PC-9 (cell line): Measurements from ENCODE around the gene BOD1. TPM values are rescaled to one million over a fixed set of nuclear protein-coding genes. Genes with fewer than 3 reads are reported as not detected.

ENCODE experiments used
- BruUV-seq: library from RNA; stranded (reverse); fragments of 400-500 nt; replicated peaks from 2 replicates; lab custom pipeline; 2021; lab: Mats Ljungman, UMichigan
- CTCF ChIA-PET: fragments of 300-600 bp; sonication (Branson Sonifier 250); formaldehyde crosslinking; loops from one replicate; lab custom pipeline; 2022; ENCODE audit warnings: antibody characterized with exemption; lab: Charles Lee
- POLR2A ChIA-PET: fragments of 300-600 bp; sonication (Branson Sonifier 250); formaldehyde crosslinking; loops from one replicate; lab custom pipeline; 2022; ENCODE audit warnings: antibody characterized with exemption; ENCODE audit not compliant: unreplicated experiment; lab: Charles Lee
- DNase-seq, 2 experiments: peaks; one replicate each; pipeline versions ENCODE4 v3.0.0 to v3.0.0-alpha.2; 2015 to 2022; ENCODE audit warnings: mixed read lengths in 1 of 2
- H2AFZ ChIP-seq: fragments of 200-600 bp; sonication (generic); 2 replicates; pipeline ENCODE4 v1.8.1; 2017; ENCODE audit warnings: antibody characterized with exemption
- H3F3A ChIP-seq: fragments of 200-600 bp; sonication (generic); 2 replicates; pipeline ENCODE4 v1.8.1; 2017; ENCODE audit warnings: antibody characterized with exemption, mild to moderate bottlenecking, low read depth; ENCODE audit not compliant: insufficient read depth
- H3K27ac ChIP-seq: fragments of 200-600 bp; sonication (generic); 2 replicates; pipeline ENCODE4 v1.6.1; 2016; ENCODE audit warnings: mixed run types
- H3K27me3 ChIP-seq: fragments of 200-600 bp; sonication (generic); 2 replicates; pipeline ENCODE4 v1.6.1; 2016; ENCODE audit warnings: low read depth, mixed run types; ENCODE audit not compliant: insufficient read depth
- H3K36me3 ChIP-seq: fragments of 200-600 bp; sonication (generic); 2 replicates; pipeline ENCODE4 v1.6.1; 2016; ENCODE audit warnings: low read depth, mixed run types
- H3K4me1 ChIP-seq: fragments of 200-600 bp; sonication (generic); replicated peaks from 2 replicates; pipeline ENCODE4 v1.6.1; 2016; ENCODE audit warnings: mixed run types; ENCODE audit not compliant: insufficient read depth
- H3K4me2 ChIP-seq: fragments of 200-600 bp; sonication (generic); 2 replicates; pipeline ENCODE4 v1.6.1; 2017; ENCODE audit warnings: mixed run types
- H3K4me3 ChIP-seq: fragments of 200-600 bp; sonication (generic); 2 replicates; pipeline ENCODE4 v1.6.1; 2016; ENCODE audit warnings: mixed run types
- H3K79me2 ChIP-seq: fragments of 200-600 bp; sonication (generic); 2 replicates; pipeline ENCODE4 v1.6.1; 2017; ENCODE audit warnings: low read depth, mixed run types
- H3K9me2 ChIP-seq: fragments of 200-600 bp; sonication (generic); 2 replicates; pipeline ENCODE4 v1.8.1; 2017; ENCODE audit warnings: mild to moderate bottlenecking; ENCODE audit not compliant: insufficient read depth
- H3K9me3 ChIP-seq: fragments of 200-600 bp; sonication (generic); 2 replicates; pipeline ENCODE4 v1.8.1; 2016; ENCODE audit warnings: low read depth; ENCODE audit not compliant: insufficient read depth
- H4K20me1 ChIP-seq: fragments of 200-600 bp; sonication (generic); 2 replicates; pipeline ENCODE4 v1.8.1; 2017; ENCODE audit not compliant: insufficient read depth
- CTCF ChIP-seq: fragments of 200-600 bp; sonication (generic); conservative IDR thresholded peaks from 2 replicates; pipeline ENCODE4 v1.6.1; 2017; ENCODE audit warnings: mixed run types, antibody characterized with exemption, mild to moderate bottlenecking, moderate library complexity
- EZH2 ChIP-seq: fragments of 200-600 bp; sonication (generic); IDR thresholded peaks from 2 replicates; pipeline ENCODE4 v1.8.0; 2017; ENCODE audit warnings: antibody characterized with exemption, low read depth
- intact Hi-C: fragments of 100-400 bp; cut with micrococcal nuclease; formaldehyde crosslinking; loops from one replicate; pipeline ENCODE4 v1.10.0; 2022; ENCODE audit not compliant: unreplicated experiment
- total RNA-seq: library from RNA; stranded (reverse); gene quantifications from 2 replicates; pipeline ENCODE4 v1.2.3, GENCODE V29; 2021

BOD1 gene
- total RNA-seq, 1 experiment from 2014 or later = 73.2 TPM

- no peaks in the 10 kb centered on the region for H3K27me3 ChIP-seq
- CTCF ChIA-PET = no interaction called here
- no TSS peak for BruUV-seq
- no peaks in the 10 kb centered on the region for H3K9me2 ChIP-seq
- H3K36me3 ChIP-seq = no peaks in the 10 kb centered on the region
- H3F3A ChIP-seq = no peaks in the 10 kb centered on the region; the same call in 1 of the 2 replicates
- POLR2A ChIA-PET = no interaction called here
- no peaks in the 10 kb centered on the region for H3K79me2 ChIP-seq
- intact Hi-C loops = no loop called here
- no peak for TF ChIP-seq EZH2
- no peak for TF ChIP-seq CTCF
- H3K4me2 ChIP-seq = no peak overlapping the region
- H3K4me3 ChIP-seq = no peak overlapping the region
- no peak for DNase-seq
- no peaks in the 10 kb centered on the region for H3K4me1 ChIP-seq
- no peak overlapping the region for H3K27ac ChIP-seq
- no peak overlapping the region for H2AFZ ChIP-seq
- H4K20me1 ChIP-seq = no peaks in the 10 kb centered on the region
- no peaks in the 10 kb centered on the region for H3K9me3 ChIP-seq
Observed at GRCh38 chr5:173643964-173644363, 27.5 kb upstream of the BOD1 start.

- Histone ChIP-seq H3K4me1 (no peaks in the 10 kb centered on the region), H3K27ac (no peak overlapping the region), H3K9me3 (no peaks in the 10 kb centered on the region), H3K79me2 (no peaks in the 10 kb centered on the region), H4K20me1 (no peaks in the 10 kb centered on the region), H3F3A (no peaks in the 10 kb centered on the region; the same call in 1 of the 2 replicates), H3K36me3 (no peaks in the 10 kb centered on the region), H3K4me2 (no peak overlapping the region), H2AFZ (no peak overlapping the region), H3K9me2 (no peaks in the 10 kb centered on the region), H3K4me3 (no peak overlapping the region), H3K27me3 (no peaks in the 10 kb centered on the region)
- no TSS peak for BruUV-seq
- no peak for TF ChIP-seq CTCF
- no peak for TF ChIP-seq EZH2
- intact Hi-C loops = no loop called here
- DNase-seq = no peak
- POLR2A ChIA-PET = no interaction called here
- CTCF ChIA-PET = no interaction called here
Observed at GRCh38 chr5:173642895-173643481, 26.5 kb upstream of the BOD1 start.

- Histone ChIP-seq H3F3A (no peaks in the 10 kb centered on the region; the same call in 1 of the 2 replicates), H4K20me1 (no peaks in the 10 kb centered on the region), H3K79me2 (no peaks in the 10 kb centered on the region), H3K27me3 (no peaks in the 10 kb centered on the region), H3K9me3 (no peaks in the 10 kb centered on the region), H3K36me3 (no peaks in the 10 kb centered on the region), H3K4me1 (no peaks in the 10 kb centered on the region), H3K9me2 (no peaks in the 10 kb centered on the region), H3K27ac (no peak overlapping the region), H3K4me2 (no peak overlapping the region), H3K4me3 (no peak overlapping the region), H2AFZ (no peak overlapping the region)
- no TSS peak for BruUV-seq
- CTCF ChIA-PET = no interaction called here
- no peak for DNase-seq
- TF ChIP-seq EZH2 (no peak), CTCF (no peak)
- intact Hi-C loops = no loop called here
- POLR2A ChIA-PET = no interaction called here
Observed at GRCh38 chr5:173642191-173642816, 25.9 kb upstream of the BOD1 start.
